NCI-H69 (cell line): ENCODE measurements around the gene SF3B3.
"Not testable (repeated sequence)": the region's sequence is repeated elsewhere in the genome, so short reads cannot be mapped to it uniquely, and the experiment has no call there.

Source experiments
- DNase-seq: peaks from one replicate; lab custom pipeline; 2025; lab: John Stamatoyannopoulos, UW

Gene SF3B3

GRCh38 chr16:70568601-70569237, 45.1 kb downstream of the SF3B3 start:
- DNase-seq, result no peak

GRCh38 chr16:70569752-70570151, 46.1 kb downstream of the SF3B3 start:
- DNase-seq, result no peak

- no peak for DNase-seq
Observed at GRCh38 chr16:70570967-70571570, 47.5 kb downstream of the SF3B3 start.

GRCh38 chr16:70571623-70572022, 48.0 kb downstream of the SF3B3 start:
- DNase-seq, result no peak

GRCh38 chr16:70572050-70572925, 48.7 kb downstream of the SF3B3 start:
- DNase-seq, result no peak

GRCh38 chr16:70572926-70573270, 49.3 kb downstream of the SF3B3 start:
- DNase-seq, result no peak

- no peak for DNase-seq
Observed at GRCh38 chr16:70573451-70574121, 50.0 kb downstream of the SF3B3 start.

- DNase-seq, result no peak
Observed at GRCh38 chr16:70574595-70575271, 51.1 kb downstream of the SF3B3 start.

- no peak for DNase-seq
Observed at GRCh38 chr16:70575376-70575775, 51.8 kb downstream of the SF3B3 start.

- peak; percentile 41 for DNase-seq
Observed at GRCh38 chr16:70576431-70577255, 53.0 kb downstream of the SF3B3 start.

GRCh38 chr16:70577256-70577698, 53.7 kb downstream of the SF3B3 start:
- DNase-seq, result no peak

- DNase-seq, result no peak
Observed at GRCh38 chr16:70578035-70578434, 54.4 kb downstream of the SF3B3 start.

- no peak for DNase-seq
Observed at GRCh38 chr16:70579248-70579647, 55.6 kb downstream of the SF3B3 start.

- DNase-seq, result no peak
Observed at GRCh38 chr16:70579648-70580630, 56.3 kb downstream of the SF3B3 start.

- DNase-seq, result peak; percentile 7
Observed at GRCh38 chr16:70582280-70582978, 58.8 kb downstream of the SF3B3 start.

- no peak for DNase-seq
Observed at GRCh38 chr16:70586731-70587130, 63.1 kb downstream of the SF3B3 start.

GRCh38 chr16:70588565-70588964, 64.9 kb downstream of the SF3B3 start:
- DNase-seq, result no peak

GRCh38 chr16:70589416-70589815, 65.8 kb downstream of the SF3B3 start:
- not testable (repeated sequence) for DNase-seq

- DNase-seq, result peak; percentile 31
Observed at GRCh38 chr16:70589998-70590471, 66.4 kb downstream of the SF3B3 start.
